GM12878 (cell line): ENCODE measurements around the gene IPO11. TPM values are rescaled to one million over a fixed set of nuclear protein-coding genes. Genes with fewer than 3 reads are reported as not detected.

Experiments used
- ATAC-seq: fragments of 200-7000 bp; cut with Tn5 transposase; 3 replicates; pipeline ENCODE4 v1.9.1; 2020; ENCODE audit warnings: mild to moderate bottlenecking, moderate library complexity
- BruUV-seq: library from RNA; stranded (reverse); fragments of 400-500 nt; replicated peaks from 2 replicates; lab custom pipeline; 2021; lab: Mats Ljungman, UMichigan
- CTCF ChIA-PET: fragments of 300-600 bp; sonication (Branson Sonifier 250); formaldehyde crosslinking; extraction: SDS; loops from one replicate; lab custom pipeline; 2021; ENCODE audit warnings: inconsistent platforms; lab: Yijun Ruan, JAX
- POLR2A ChIA-PET: fragments of 350-600 bp; formaldehyde crosslinking; extraction: SDS; loops from one replicate; lab custom pipeline; 2021; ENCODE audit warnings: inconsistent platforms; lab: Charles Lee
- RAD21 ChIA-PET: fragments of 300-600 bp; sonication (Branson Sonifier 250); formaldehyde crosslinking; loops from one replicate; lab custom pipeline; 2023; ENCODE audit warnings: antibody characterized with exemption; ENCODE audit not compliant: unreplicated experiment; lab: Charles Lee
- SMC1A ChIA-PET: fragments of 300-600 bp; sonication (Branson Sonifier 250); formaldehyde crosslinking; loops from one replicate; lab custom pipeline; 2023; ENCODE audit not compliant: unreplicated experiment, uncharacterized antibody; lab: Charles Lee
- DNase-seq: peaks from one replicate; pipeline ENCODE4 v3.0.0-alpha.2; 2011; ENCODE audit warnings: low read depth, low spot score
- FAIRE-seq: peaks from 3 replicates; lab custom pipeline; 2011; peaks lifted over from hg19 to GRCh38; lab: Jason Lieb, UNC
- H2AFZ ChIP-seq: 2 replicates; pipeline ENCODE4 v1.6.0; 2011; ENCODE audit warnings: low read depth, low read length, control low read depth; ENCODE audit not compliant: control insufficient read depth
- H3K27ac ChIP-seq: 2 replicates; pipeline ENCODE4 v1.5.1; 2011; ENCODE audit warnings: control low read depth; ENCODE audit not compliant: control insufficient read depth, insufficient read depth
- H3K27me3 ChIP-seq, 2 experiments: replicated peaks in 1 of 2; 2 replicates each; pipeline versions ENCODE4 v1.6.0 to v1.6.1; 2011; ENCODE audit warnings: low read length in 1 of 2; ENCODE audit not compliant: control insufficient read depth in 2 of 2, insufficient read depth in 2 of 2
- H3K36me3 ChIP-seq, 2 experiments: 2 replicates each; pipeline ENCODE4 v1.5.1; 2011; ENCODE audit warnings: low read length in 1 of 2; ENCODE audit not compliant: control insufficient read depth in 2 of 2, insufficient read depth in 2 of 2
- H3K4me1 ChIP-seq: 2 replicates; pipeline ENCODE4 v1.6.1; 2011; ENCODE audit warnings: mild to moderate bottlenecking, low read length, moderate library complexity, mixed read lengths; ENCODE audit not compliant: control insufficient read depth, insufficient read depth
- H3K4me2 ChIP-seq: 2 replicates; pipeline ENCODE4 v1.6.0; 2011; ENCODE audit warnings: control low read depth; ENCODE audit not compliant: control insufficient read depth, insufficient read depth
- H3K4me3 ChIP-seq: fragments of 200-600 bp; sonication (generic); 2 replicates; pipeline ENCODE4 v1.5.1; 2016
- H3K79me2 ChIP-seq: 2 replicates; pipeline ENCODE4 v1.6.0; 2011; ENCODE audit warnings: low read length; ENCODE audit not compliant: control insufficient read depth, insufficient read depth
- H3K9ac ChIP-seq: 2 replicates; pipeline ENCODE4 v1.8.0; 2011; ENCODE audit warnings: low read length, control low read depth, mixed read lengths; ENCODE audit not compliant: control insufficient read depth, insufficient read depth
- H3K9me3 ChIP-seq: replicated peaks from 3 replicates; pipeline ENCODE4 v1.5.1; 2011; ENCODE audit warnings: mild to moderate bottlenecking, low read length; ENCODE audit not compliant: control insufficient read depth, insufficient read depth
- H4K20me1 ChIP-seq: 2 replicates; pipeline ENCODE4 v1.6.0; 2011; ENCODE audit not compliant: control insufficient read depth, insufficient read depth
- CHD1 ChIP-seq: IDR thresholded peaks from 2 replicates; pipeline ENCODE4 v1.6.1; 2012; ENCODE audit warnings: low read depth, low read length, improper control_type of control experiment
- CHD2 ChIP-seq: IDR thresholded peaks from 2 replicates; pipeline ENCODE4 v1.6.1; 2011; ENCODE audit warnings: low read depth, low read length, improper control_type of control experiment, borderline replicate concordance
- EGR1 ChIP-seq, 2 experiments: IDR thresholded peaks; 1 replicate in 1 of 2; 2 replicates in 1 of 2; pipeline ENCODE4 v1.6.1; 2011 to 2012; ENCODE audit warnings: low read depth in 2 of 2, low read length in 2 of 2, borderline replicate concordance in 1 of 2, mild to moderate bottlenecking in 1 of 2, moderate library complexity in 1 of 2
- ETV6 ChIP-seq, 2 experiments: fragments of 450-650 bp in 1 of 2; IDR thresholded peaks in 1 of 2; conservative IDR thresholded peaks in 1 of 2; 2 replicates each; pipeline ENCODE4 v1.6.1; 2014; ENCODE audit warnings: antibody characterized with exemption in 1 of 2, borderline replicate concordance in 1 of 2, low read depth in 1 of 2, mild to moderate bottlenecking in 1 of 2, moderate library complexity in 1 of 2
- FOXK2 ChIP-seq: fragments of 450-650 bp; IDR thresholded peaks from 2 replicates; pipeline ENCODE4 v1.6.1; 2017; ENCODE audit warnings: mild to moderate bottlenecking, moderate library complexity
- HDGF ChIP-seq: fragments of 450-650 bp; IDR thresholded peaks from 2 replicates; pipeline ENCODE4 v1.6.1; 2016; ENCODE audit warnings: antibody characterized with exemption
- LARP7 ChIP-seq: fragments of 450-650 bp; IDR thresholded peaks from 2 replicates; pipeline ENCODE4 v1.6.1; 2017; ENCODE audit warnings: mild to moderate bottlenecking
- MEF2B ChIP-seq: fragments of 450-650 bp; IDR thresholded peaks from 2 replicates; pipeline ENCODE4 v1.6.1; 2018; ENCODE audit warnings: mild to moderate bottlenecking, moderate library complexity; ENCODE audit not compliant: partially characterized antibody, poor library complexity, severe bottlenecking
- POLR2AphosphoS2 ChIP-seq: IDR thresholded peaks from 2 replicates; pipeline ENCODE4 v1.6.1; 2011; ENCODE audit warnings: low read depth, mild to moderate bottlenecking, low read length, improper control_type of control experiment, moderate library complexity
- POLR2AphosphoS5 ChIP-seq: IDR thresholded peaks from 2 replicates; pipeline ENCODE4 v1.6.1; 2011; ENCODE audit warnings: mild to moderate bottlenecking, low read length, inconsistent platforms
- RAD21 ChIP-seq: IDR thresholded peaks from 2 replicates; pipeline ENCODE4 v1.6.1; 2011; ENCODE audit warnings: mild to moderate bottlenecking, low read depth, low read length, moderate library complexity; ENCODE audit not compliant: insufficient read depth
- SMC3 ChIP-seq: IDR thresholded peaks from 2 replicates; pipeline ENCODE4 v1.6.1; 2011; ENCODE audit warnings: low read length, improper control_type of control experiment, borderline replicate concordance
- SRF ChIP-seq, 2 experiments: IDR thresholded peaks; 2 replicates each; pipeline ENCODE4 v1.6.1; 2011; ENCODE audit warnings: low read depth in 2 of 2, low read length in 2 of 2, mild to moderate bottlenecking in 1 of 2, moderate library complexity in 1 of 2
- TBL1XR1 ChIP-seq: IDR thresholded peaks from 2 replicates; pipeline ENCODE4 v1.6.1; 2012; ENCODE audit warnings: low read depth, low read length, improper control_type of control experiment
- ZBED1 ChIP-seq: IDR thresholded peaks from 2 replicates; pipeline ENCODE4 v1.6.1; 2016; ENCODE audit warnings: borderline replicate concordance
- ZBTB33 ChIP-seq: fragments of 450-650 bp; IDR thresholded peaks from 2 replicates; pipeline ENCODE4 v1.6.1; 2017; ENCODE audit warnings: mild to moderate bottlenecking
- WGBS: methylation state at CpG from one replicate; pipeline ENCODE4 v1.1.6; 2016; ENCODE audit warnings: low lambda C conversion rate; ENCODE audit not compliant: insufficient replicate concordance, insufficient coverage; ENCODE audit errors: missing lambda C conversion rate; 5-methylcytosine and 5-hydroxymethylcytosine counted together
- in situ Hi-C: fragments of 300-500 bp; cut with MboI; formaldehyde crosslinking; loops from 9 replicates; pipeline ENCODE4 v1.14.3; 2018; ENCODE audit warnings: mixed read lengths
- intact Hi-C: fragments of 100-400 bp; cut with micrococcal nuclease; formaldehyde crosslinking; loops from one replicate; pipeline ENCODE4 v1.14.2; 2022; ENCODE audit not compliant: unreplicated experiment
- polyA plus RNA-seq, 11 experiments: library from polyadenylated mRNA; depleted of rRNA in 4 of 11; unstranded in 6 of 11; stranded (reverse) in 5 of 11; fragments of >200 nt; fragmentation: Nextera tagmentation in 4 of 11; fragmentation: Illumina TruSeq in 1 of 11; extraction: Ambion mirVana in 4 of 11; extraction: Trizol in 1 of 11; gene quantifications; 1 replicate in 1 of 11; 2 replicates in 10 of 11; pipeline versions ENCODE4 v1.2.1 to v1.2.3, GENCODE V29; 2011 to 2016; ENCODE audit warnings: inconsistent platforms in 2 of 11, missing spikeins in 2 of 11, low read depth in 1 of 11
- total RNA-seq, 4 experiments: library from RNA; depleted of rRNA in 3 of 4; stranded (reverse); fragments of >200 nt in 3 of 4; fragmentation: Illumina TruSeq in 1 of 4; extraction: Trizol in 1 of 4; gene quantifications; 2 replicates each; pipeline versions ENCODE4 v1.2.1 to v1.2.3, GENCODE V29; 2013 to 2021

The IPO11 gene
- total and polyA plus RNA-seq, 10 of the 15 experiments (the other 5 are each of a cell fraction or from before 2014, with no cell fraction given), result 14.1 to 49.3 (median 29.8) TPM

GRCh38 chr5:62585751-62586150 is 173.2 kb downstream of the IPO11 start:
- Histone ChIP-seq H3K79me2 (no peaks in the 10 kb centered on the region), H3K4me2 (no peak overlapping the region), H3K27me3 (no peaks in the 10 kb centered on the region), H2AFZ (no peak overlapping the region), H3K36me3 (no peaks in the 10 kb centered on the region), H3K4me3 (no peak overlapping the region), H3K4me1 (no peaks in the 10 kb centered on the region), H4K20me1 (no peaks in the 10 kb centered on the region), H3K9ac (no peak overlapping the region), H3K9me3 (no peaks in the 10 kb centered on the region), H3K27ac (no peak overlapping the region)
- RAD21 ChIA-PET, result no interaction called here
- DNase-seq (no peak), FAIRE-seq (no peak), ATAC-seq (no peak)
- CTCF ChIA-PET, result interaction anchor here (1.0 to 1.2 kb wide), 2 partner anchors 15 to 135 kb away, joined by 3 read pairs; no protein-coding TSS in a partner anchor
- BruUV-seq, result no TSS peak
- POLR2A ChIA-PET, result no interaction called here
- intact Hi-C loops, result no loop called here
- no peak for TF ChIP-seq ZBTB33
- no peak for TF ChIP-seq FOXK2
- in situ Hi-C loops, result no loop called here
- SMC1A ChIA-PET, result interaction anchor here (0.6 to 3.6 kb wide), 5 partner anchors 9 to 187 kb away, joined by 3 to 19 read pairs (median 4); no protein-coding TSS in a partner anchor

- no peaks in the 10 kb centered on the region for H3K4me1 ChIP-seq
- no peaks in the 10 kb centered on the region for H3K9me3 ChIP-seq
- in situ Hi-C loops (no loop called here), intact Hi-C loops (no loop called here)
- no peak overlapping the region for H3K27ac ChIP-seq
- ChIA-PET SMC1A (interaction anchor here (0.8 to 1.6 kb wide), 2 partner anchors 9 to 14 kb away, joined by 3 to 7 read pairs; no protein-coding TSS in a partner anchor), CTCF (interaction anchor here (0.6 kb wide), 1 partner anchor 30 kb away, joined by 3 read pairs; no protein-coding TSS in a partner anchor), POLR2A (no interaction called here), RAD21 (interaction anchor here (0.9 kb wide), 1 partner anchor 9 kb away, joined by 3 read pairs; the partner anchor contains the start of gene LRRC70)
- no peak overlapping the region for H3K4me2 ChIP-seq
- no peak overlapping the region for H2AFZ ChIP-seq
- peak; percentile 67 for ATAC-seq
- FAIRE-seq, result peak; percentile 65
- H3K36me3 ChIP-seq, result peaks cover 0 to 2% of the 10 kb centered on the region in 2 experiments; a peak in 2 of 4 replicates
- no peak overlapping the region for H3K9ac ChIP-seq
- BruUV-seq, result no TSS peak
- H3K27me3 ChIP-seq, result no peaks in the 10 kb centered on the region
- H3K79me2 ChIP-seq, result no peaks in the 10 kb centered on the region
- 95% methylated on average over 3 of the region's 3 CpGs for WGBS
- DNase-seq, result no peak
- H4K20me1 ChIP-seq, result no peaks in the 10 kb centered on the region
- H3K4me3 ChIP-seq, result no peak overlapping the region
- no peak for TF ChIP-seq POLR2AphosphoS2
- TF ChIP-seq POLR2AphosphoS5, result no peak
- no peak for TF ChIP-seq TBL1XR1
- TF ChIP-seq EGR1 (IDR thresholded peaks at IDR 0.05; ENCODE audit: borderline replicate concordance in 1 of 2, low read depth in 2 of 2, low read length in 2 of 2), result no peak
- no peak for TF ChIP-seq RAD21
- TF ChIP-seq MEF2B, result no peak
- no peak for TF ChIP-seq LARP7
- no peak for TF ChIP-seq CHD1
- no peak for TF ChIP-seq HDGF
- no peak for TF ChIP-seq SMC3
- no peak for TF ChIP-seq ETV6 (conservative IDR thresholded peaks at IDR 0.05 in 1 of 2, IDR thresholded peaks at IDR 0.05 in 1 of 2; ENCODE audit: borderline replicate concordance in 1 of 2, low read depth in 1 of 2)
- TF ChIP-seq SRF (IDR thresholded peaks at IDR 0.05; ENCODE audit: low read depth in 2 of 2, low read length in 2 of 2), result no peak
- TF ChIP-seq ZBED1, result no peak
- no peak for TF ChIP-seq CHD2
Observed at GRCh38 chr5:62587737-62588136, 175.2 kb downstream of the IPO11 start.
